Mesendoderm (in vitro differentiated cells): ENCODE measurements around the gene ABCB8.

Experiments used
- DNase-seq: peaks from one replicate; pipeline ENCODE4 v3.0.0; 2013
- H2AK5ac ChIP-seq: 2 replicates; pipeline ENCODE4 v1.6.1; 2013; ENCODE audit warnings: low read length, inconsistent platforms
- H2BK120ac ChIP-seq: 2 replicates; pipeline ENCODE4 v1.6.1; 2013; ENCODE audit warnings: low read depth, mild to moderate bottlenecking, low read length, moderate library complexity, mixed read lengths
- H2BK15ac ChIP-seq: replicated peaks from 2 replicates; pipeline ENCODE4 v1.6.1; 2013; ENCODE audit warnings: low read depth, mild to moderate bottlenecking, moderate library complexity
- H2BK5ac ChIP-seq: 2 replicates; pipeline ENCODE4 v1.6.1; 2013; ENCODE audit warnings: low read length, inconsistent platforms
- H3K18ac ChIP-seq: 2 replicates; pipeline ENCODE4 v1.6.1; 2013; ENCODE audit warnings: mild to moderate bottlenecking, low read length, mixed read lengths
- H3K23ac ChIP-seq: one replicate; pipeline ENCODE4 v1.6.1; 2013; ENCODE audit warnings: low read length
- H3K27ac ChIP-seq: 2 replicates; pipeline ENCODE4 v1.5.1; 2013; ENCODE audit warnings: low read depth, mild to moderate bottlenecking, inconsistent platforms, low read length, moderate library complexity
- H3K27me3 ChIP-seq: 2 replicates; pipeline ENCODE4 v1.6.1; 2013; ENCODE audit warnings: low read length, control low read depth, mild to moderate bottlenecking, inconsistent platforms; ENCODE audit not compliant: insufficient read depth, poor library complexity
- H3K36me3 ChIP-seq: 2 replicates; pipeline ENCODE4 v1.6.1; 2013; ENCODE audit warnings: low read length, inconsistent platforms; ENCODE audit not compliant: control insufficient read depth, insufficient read depth
- H3K4ac ChIP-seq: one replicate; pipeline ENCODE4 v1.6.1; 2013; ENCODE audit warnings: low read depth, mild to moderate bottlenecking, low read length, moderate library complexity
- H3K4me1 ChIP-seq: 2 replicates; pipeline ENCODE4 v1.6.1; 2013; ENCODE audit warnings: low read depth, low read length, inconsistent platforms; ENCODE audit not compliant: control insufficient read depth
- H3K4me2 ChIP-seq: 2 replicates; pipeline ENCODE4 v1.6.1; 2013; ENCODE audit warnings: low read length
- H3K4me3 ChIP-seq: 2 replicates; pipeline ENCODE4 v1.5.1; 2013; ENCODE audit warnings: mild to moderate bottlenecking, low read length
- H3K56ac ChIP-seq: one replicate; pipeline ENCODE4 v1.6.1; 2013; ENCODE audit warnings: low read length
- H3K79me1 ChIP-seq: 2 replicates; pipeline ENCODE4 v1.6.1; 2013; ENCODE audit warnings: low read length, inconsistent platforms
- H3K79me2 ChIP-seq: 2 replicates; pipeline ENCODE4 v1.6.1; 2013; ENCODE audit warnings: mild to moderate bottlenecking, low read length; ENCODE audit not compliant: control insufficient read depth, insufficient read depth
- H3K9ac ChIP-seq: 2 replicates; pipeline ENCODE4 v1.6.1; 2013; ENCODE audit warnings: low read length, inconsistent platforms
- H4K5ac ChIP-seq: one replicate; pipeline ENCODE4 v1.6.1; 2013; ENCODE audit warnings: low read length
- H4K8ac ChIP-seq: one replicate; pipeline ENCODE4 v1.6.1; 2013; ENCODE audit warnings: low read depth, mild to moderate bottlenecking, control low read depth, low read length, moderate library complexity
- whole genome bisulfite sequencing: extraction: QIAGEN DNeasy Blood & Tissue Kit; methylation state at CpG from one replicate; pipeline ENCODE4 v1.1.7; 2013; ENCODE audit warnings: low lambda C conversion rate, missing lambda C conversion rate; ENCODE audit not compliant: insufficient coverage; ENCODE audit errors: extremely low coverage; 5-methylcytosine and 5-hydroxymethylcytosine counted together

ABCB8 gene

GRCh38 chr7:151081170-151082101 is 53.2 kb downstream of the ABCB8 start:
- Histone ChIP-seq H3K27me3 (no peaks in the 10 kb centered on the region), H3K27ac (peak overlapping the region; percentile 71), H2AK5ac (no peak overlapping the region), H3K79me1 (peaks cover 15% of the 10 kb centered on the region), H3K9ac (peak overlapping the region; percentile 86), H4K8ac (no peak overlapping the region), H3K4me1 (peaks cover 13% of the 10 kb centered on the region), H3K36me3 (no peaks in the 10 kb centered on the region), H3K79me2 (peaks cover 15% of the 10 kb centered on the region), H2BK5ac (no peak overlapping the region), H2BK15ac (no peak overlapping the region), H3K23ac (no peak overlapping the region), H3K56ac (peak overlapping the region; percentile 89), H4K5ac (no peak overlapping the region), H3K4me3 (peak overlapping the region; percentile 12), H3K4ac (no peak overlapping the region), H3K18ac (peak overlapping the region; percentile 47), H3K4me2 (peak overlapping the region; percentile 61), H2BK120ac (no peak overlapping the region)
- WGBS = no CpG with 5 or more reads among the region's 64 CpGs
- DNase-seq = peak; percentile 44

GRCh38 chr7:151082141-151083070 is 54.2 kb downstream of the ABCB8 start:
- H3K4me2 ChIP-seq = peak overlapping the region; percentile 80
- H2AK5ac ChIP-seq = peak overlapping the region; percentile 38
- peak overlapping the region; percentile 91 for H3K56ac ChIP-seq
- H2BK5ac ChIP-seq = no peak overlapping the region
- no CpG with 5 or more reads among the region's 42 CpGs for WGBS
- peaks cover 13% of the 10 kb centered on the region for H3K4me1 ChIP-seq
- H2BK15ac ChIP-seq = no peak overlapping the region
- H2BK120ac ChIP-seq = peak overlapping the region; percentile 50
- no peak overlapping the region for H3K27ac ChIP-seq
- no peak overlapping the region for H3K4ac ChIP-seq
- H3K27me3 ChIP-seq = no peaks in the 10 kb centered on the region
- no peaks in the 10 kb centered on the region for H3K36me3 ChIP-seq
- peak overlapping the region; percentile 86 for H3K9ac ChIP-seq
- H3K4me3 ChIP-seq = peak overlapping the region; percentile 71
- no peak for DNase-seq
- peak overlapping the region; percentile 66 for H3K23ac ChIP-seq
- H4K5ac ChIP-seq = no peak overlapping the region
- peak overlapping the region; percentile 94 for H3K18ac ChIP-seq
- H4K8ac ChIP-seq = peak overlapping the region; percentile 57
- H3K79me1 ChIP-seq = peaks cover 15% of the 10 kb centered on the region
- H3K79me2 ChIP-seq = peaks cover 15% of the 10 kb centered on the region

GRCh38 chr7:151083071-151083823 is 55.0 kb downstream of the ABCB8 start, which contains the start of gene TMUB1:
TSS of gene TMUB1 (minus strand) at chr7:151083493. CDS start at chr7:151082563, 930 bp downstream.
- DNase-seq = peak; percentile 61
- Histone ChIP-seq H3K18ac (peak within 1 kb of the TSS; percentile 94), H2BK120ac (peak within 1 kb of the TSS; percentile 50), H4K5ac (no peak within 1 kb of the TSS), H3K9ac (peak within 1 kb of the TSS; percentile 86), H3K4me2 (peak within 1 kb of the TSS; percentile 84), H2BK5ac (no peak within 1 kb of the TSS), H3K4me1 (peaks cover 13% of the 10 kb centered on the region), H3K79me2 (peaks cover 17% of the 10 kb centered on the region), H3K79me1 (peaks cover 19% of the 10 kb centered on the region), H2AK5ac (peak within 1 kb of the TSS; percentile 38), H3K27me3 (no peaks in the 10 kb centered on the region), H3K4ac (no peak within 1 kb of the TSS), H3K23ac (peak within 1 kb of the TSS; percentile 66), H3K36me3 (no peaks in the 10 kb centered on the region), H4K8ac (peak within 1 kb of the TSS; percentile 57), H2BK15ac (no peak within 1 kb of the TSS), H3K27ac (no peak within 1 kb of the TSS), H3K4me3 (peak within 1 kb of the TSS; percentile 71), H3K56ac (peak within 1 kb of the TSS; percentile 91)
- WGBS = no CpG with 5 or more reads among the region's 69 CpGs

- DNase-seq = no peak
- Histone ChIP-seq H3K18ac (no peak overlapping the region), H3K36me3 (no peaks in the 10 kb centered on the region), H3K56ac (peak overlapping the region; percentile 69), H3K9ac (peak overlapping the region; percentile 25), H3K27ac (no peak overlapping the region), H3K4me2 (peak overlapping the region; percentile 84), H2BK15ac (no peak overlapping the region), H3K4ac (no peak overlapping the region), H3K79me2 (peaks cover 17% of the 10 kb centered on the region), H3K23ac (no peak overlapping the region), H4K8ac (no peak overlapping the region), H2BK5ac (no peak overlapping the region), H3K4me3 (peak overlapping the region; percentile 6), H3K27me3 (no peaks in the 10 kb centered on the region), H4K5ac (no peak overlapping the region), H3K4me1 (peaks cover 16% of the 10 kb centered on the region), H2BK120ac (no peak overlapping the region), H3K79me1 (peaks cover 19% of the 10 kb centered on the region), H2AK5ac (no peak overlapping the region)
- WGBS = no CpG with 5 or more reads among the region's 3 CpGs
Measured at GRCh38 chr7:151083824-151084160, 55.5 kb downstream of the ABCB8 start.

GRCh38 chr7:151085329-151085690 is 57.1 kb downstream of the ABCB8 start:
- no peak overlapping the region for H2BK15ac ChIP-seq
- H3K27me3 ChIP-seq = no peaks in the 10 kb centered on the region
- H4K5ac ChIP-seq = no peak overlapping the region
- no peak overlapping the region for H3K18ac ChIP-seq
- H3K79me1 ChIP-seq = peaks cover 15% of the 10 kb centered on the region
- H3K4me3 ChIP-seq = no peak overlapping the region
- H3K4me2 ChIP-seq = no peak overlapping the region
- peaks cover 20% of the 10 kb centered on the region for H3K4me1 ChIP-seq
- no peak overlapping the region for H2BK120ac ChIP-seq
- peak overlapping the region; percentile 40 for H3K56ac ChIP-seq
- no peak overlapping the region for H4K8ac ChIP-seq
- no peak overlapping the region for H3K27ac ChIP-seq
- no peak overlapping the region for H3K4ac ChIP-seq
- peaks cover 2% of the 10 kb centered on the region for H3K36me3 ChIP-seq
- H2AK5ac ChIP-seq = no peak overlapping the region
- H3K9ac ChIP-seq = peak overlapping the region; percentile 9
- H3K23ac ChIP-seq = no peak overlapping the region
- H2BK5ac ChIP-seq = no peak overlapping the region
- WGBS = no CpG with 5 or more reads among the region's 5 CpGs
- DNase-seq = no peak
- peaks cover 9% of the 10 kb centered on the region for H3K79me2 ChIP-seq
